HG02588 (cell line): ENCODE measurements around the gene SLC17A8.
"Not testable (repeated sequence)": the region's sequence is repeated elsewhere in the genome, so short reads cannot be mapped to it uniquely, and the experiment has no call there.

Experiments
- ATAC-seq: cut with Tn5 transposase; IDR thresholded peaks from one replicate; pipeline ENCODE4 v1.9.1; 2021; ENCODE audit warnings: mild to moderate bottlenecking, moderate library complexity; ENCODE audit not compliant: unreplicated experiment

SLC17A8 gene

GRCh38 chr12:100356644-100357223 lies at the start of gene SLC17A8:
SLC17A8 (plus strand) TSS chr12:100357074; CDS start chr12:100357392, 318 bp downstream.
- no peak for ATAC-seq

- not testable (repeated sequence) for ATAC-seq
Observed at GRCh38 chr12:100308138-100308537, 48.7 kb upstream of the SLC17A8 start.

GRCh38 chr12:100311317-100311716 lies 45.6 kb upstream of the SLC17A8 start:
- no peak for ATAC-seq

- no peak for ATAC-seq
Observed at GRCh38 chr12:100317371-100317770, 39.5 kb upstream of the SLC17A8 start.

GRCh38 chr12:100324498-100324897 lies 32.4 kb upstream of the SLC17A8 start:
- no peak for ATAC-seq

- no peak for ATAC-seq
Observed at GRCh38 chr12:100326208-100326607, 30.7 kb upstream of the SLC17A8 start.

GRCh38 chr12:100329800-100330199 lies 27.1 kb upstream of the SLC17A8 start:
- ATAC-seq: peak; percentile 95

GRCh38 chr12:100331871-100332270 lies 25.0 kb upstream of the SLC17A8 start:
- ATAC-seq: no peak

- ATAC-seq: no peak
Observed at GRCh38 chr12:100332852-100333251, 24.0 kb upstream of the SLC17A8 start.

GRCh38 chr12:100337299-100337698 lies 19.6 kb upstream of the SLC17A8 start:
- no peak for ATAC-seq

- ATAC-seq: no peak
Observed at GRCh38 chr12:100337727-100338126, 19.1 kb upstream of the SLC17A8 start.

- no peak for ATAC-seq
Observed at GRCh38 chr12:100339071-100339470, 17.8 kb upstream of the SLC17A8 start.

- not testable (repeated sequence) for ATAC-seq
Observed at GRCh38 chr12:100342897-100343296, 14.0 kb upstream of the SLC17A8 start.

- ATAC-seq: not testable (repeated sequence)
Observed at GRCh38 chr12:100344351-100344750, 12.5 kb upstream of the SLC17A8 start.

- no peak for ATAC-seq
Observed at GRCh38 chr12:100345020-100345767, 11.7 kb upstream of the SLC17A8 start.

GRCh38 chr12:100346660-100347059 lies 10.2 kb upstream of the SLC17A8 start:
- ATAC-seq: no peak

GRCh38 chr12:100348657-100349454 lies 8.0 kb upstream of the SLC17A8 start:
- no peak for ATAC-seq

GRCh38 chr12:100359248-100359647 lies 2.4 kb downstream of the SLC17A8 start:
- ATAC-seq: no peak

GRCh38 chr12:100359822-100360221 lies 2.9 kb downstream of the SLC17A8 start:
- ATAC-seq: no peak

GRCh38 chr12:100360450-100360849 lies 3.6 kb downstream of the SLC17A8 start:
- ATAC-seq: no peak

- no peak for ATAC-seq
Observed at GRCh38 chr12:100364324-100364723, 7.5 kb downstream of the SLC17A8 start.

GRCh38 chr12:100365411-100365810 lies 8.5 kb downstream of the SLC17A8 start:
- no peak for ATAC-seq
